GM23248 (cell line): Measurements from ENCODE around the gene ULK4.

Experiments used
- EZH2 ChIP-seq: fragments of 200-600 bp; sonication (generic); IDR thresholded peaks from 2 replicates; pipeline ENCODE4 v1.6.1; 2018; ENCODE audit warnings: antibody characterized with exemption, mild to moderate bottlenecking; ENCODE audit not compliant: insufficient read depth, poor library complexity, severe bottlenecking
- EZH2phosphoT487 ChIP-seq: fragments of 200-600 bp; sonication (generic); IDR thresholded peaks from 2 replicates; pipeline ENCODE4 v1.6.1; 2018; ENCODE audit warnings: antibody characterized with exemption, moderate library complexity, mild to moderate bottlenecking, low read depth; ENCODE audit not compliant: insufficient read depth

- TF ChIP-seq EZH2 (no peak), EZH2phosphoT487 (no peak)
These were observed 640.3 kb downstream of the ULK4 start for GRCh38 chr3:41321642-41321980.
